WTC11 (cell line): ENCODE data around the gene NEK5.

Source experiments
- ATF1 ChIP-seq: sonication (generic); formaldehyde crosslinking; IDR thresholded peaks from 2 replicates; pipeline ENCODE4 v1.8.1; 2023; ENCODE audit warnings: mild to moderate bottlenecking, moderate library complexity, missing genetic modification reagents
- ETV6 ChIP-seq: sonication (generic); formaldehyde crosslinking; IDR thresholded peaks from 2 replicates; pipeline ENCODE4 v1.8.1; 2022; ENCODE audit warnings: mild to moderate bottlenecking, missing genetic modification reagents
- NFYB ChIP-seq: sonication (generic); formaldehyde crosslinking; conservative IDR thresholded peaks from 2 replicates; pipeline ENCODE4 v1.8.0; 2022; ENCODE audit warnings: low read depth, missing genetic modification reagents
- RELA ChIP-seq: sonication (generic); formaldehyde crosslinking; IDR thresholded peaks from 2 replicates; pipeline ENCODE4 v1.8.1; 2022; ENCODE audit warnings: missing genetic modification reagents, mild to moderate bottlenecking, borderline replicate concordance
- SP1 ChIP-seq: sonication (generic); formaldehyde crosslinking; conservative IDR thresholded peaks from 2 replicates; pipeline ENCODE4 v1.8.1; 2022; ENCODE audit warnings: missing genetic modification reagents
- TF ChIP-seq, protein P1 (sequence below): fragments of 200-600 bp; IDR thresholded peaks from 2 replicates; pipeline ENCODE4 v1.8.0; 2022; ENCODE audit warnings: antibody characterized with exemption

DNA sequence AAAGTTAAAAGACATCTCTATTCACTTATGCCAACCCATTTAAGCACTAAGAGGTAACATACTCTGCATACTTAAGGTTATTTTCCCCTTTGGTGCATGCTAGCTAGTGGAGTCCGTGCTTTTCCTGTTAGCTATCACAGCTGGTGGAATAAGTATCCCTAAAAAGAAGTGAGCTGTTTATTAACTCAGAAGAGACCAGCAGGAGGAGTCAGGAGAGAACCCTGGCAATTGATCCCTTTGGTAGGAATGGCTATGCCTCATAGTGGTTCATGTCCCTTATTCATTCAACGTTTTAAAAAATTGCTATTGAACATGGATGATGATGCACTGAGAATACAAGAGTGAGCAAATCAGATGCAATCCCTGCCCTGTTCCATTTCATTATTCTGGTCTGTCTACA is 12.4 kb upstream of the NEK5 start:
- TF ChIP-seq ETV6 (CRISPR knock-in tag) (no peak), ATF1 (CRISPR knock-in tag) (no peak), SP1 (no peak), RELA (CRISPR knock-in tag) (no peak), NFYB (no peak)
- TF ChIP-seq, protein P1, sequence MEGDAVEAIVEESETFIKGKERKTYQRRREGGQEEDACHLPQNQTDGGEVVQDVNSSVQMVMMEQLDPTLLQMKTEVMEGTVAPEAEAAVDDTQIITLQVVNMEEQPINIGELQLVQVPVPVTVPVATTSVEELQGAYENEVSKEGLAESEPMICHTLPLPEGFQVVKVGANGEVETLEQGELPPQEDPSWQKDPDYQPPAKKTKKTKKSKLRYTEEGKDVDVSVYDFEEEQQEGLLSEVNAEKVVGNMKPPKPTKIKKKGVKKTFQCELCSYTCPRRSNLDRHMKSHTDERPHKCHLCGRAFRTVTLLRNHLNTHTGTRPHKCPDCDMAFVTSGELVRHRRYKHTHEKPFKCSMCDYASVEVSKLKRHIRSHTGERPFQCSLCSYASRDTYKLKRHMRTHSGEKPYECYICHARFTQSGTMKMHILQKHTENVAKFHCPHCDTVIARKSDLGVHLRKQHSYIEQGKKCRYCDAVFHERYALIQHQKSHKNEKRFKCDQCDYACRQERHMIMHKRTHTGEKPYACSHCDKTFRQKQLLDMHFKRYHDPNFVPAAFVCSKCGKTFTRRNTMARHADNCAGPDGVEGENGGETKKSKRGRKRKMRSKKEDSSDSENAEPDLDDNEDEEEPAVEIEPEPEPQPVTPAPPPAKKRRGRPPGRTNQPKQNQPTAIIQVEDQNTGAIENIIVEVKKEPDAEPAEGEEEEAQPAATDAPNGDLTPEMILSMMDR: no peak
